Keratinocyte (primary cell): ENCODE data around the gene NHLRC3. TPM values are rescaled to one million over a fixed set of nuclear protein-coding genes. Genes with fewer than 3 reads are reported as not detected.

ENCODE experiments used
- DNase-seq: peaks from one replicate; pipeline ENCODE4 v3.0.0-alpha.2; 2011; ENCODE audit warnings: low read depth, missing footprints, low spot score
- FAIRE-seq: peaks from 2 replicates; lab custom pipeline; 2011; peaks lifted over from hg19 to GRCh38; lab: Jason Lieb, UNC
- H2AFZ ChIP-seq: 2 replicates; pipeline ENCODE4 v1.6.0; 2012; ENCODE audit warnings: low read length, control low read depth, inconsistent platforms; ENCODE audit not compliant: control insufficient read depth
- H3K27ac ChIP-seq: 2 replicates; pipeline ENCODE4 v1.5.1; 2011; ENCODE audit warnings: low read length; ENCODE audit not compliant: control insufficient read depth, insufficient read depth
- H3K27me3 ChIP-seq: 3 replicates; pipeline ENCODE4 v1.6.0; 2011; ENCODE audit warnings: low read length; ENCODE audit not compliant: control insufficient read depth, insufficient read depth; ENCODE audit errors: extremely low read depth
- H3K36me3 ChIP-seq, 2 experiments: 2 replicates in 1 of 2; 3 replicates in 1 of 2; pipeline ENCODE4 v1.5.1; 2011; ENCODE audit warnings: low read length in 2 of 2, mild to moderate bottlenecking in 1 of 2; ENCODE audit not compliant: control insufficient read depth in 2 of 2, insufficient read depth in 2 of 2; ENCODE audit errors: extremely low read depth in 1 of 2
- H3K4me1 ChIP-seq: 3 replicates; pipeline ENCODE4 v1.5.1; 2011; ENCODE audit warnings: low read length; ENCODE audit not compliant: control insufficient read depth, insufficient read depth; ENCODE audit errors: extremely low read depth
- H3K4me2 ChIP-seq: 3 replicates; pipeline ENCODE4 v1.6.0; 2011; ENCODE audit warnings: low read depth, low read length; ENCODE audit not compliant: control insufficient read depth, insufficient read depth; ENCODE audit errors: extremely low read depth
- H3K4me3 ChIP-seq, 3 experiments: fragments of 200-600 bp in 1 of 3; sonication (generic) in 1 of 3; 2 replicates in 2 of 3; 3 replicates in 1 of 3; pipeline ENCODE4 v1.5.1; 2011 to 2016; ENCODE audit warnings: low read length in 3 of 3, mild to moderate bottlenecking in 3 of 3, control low read depth in 2 of 3, inconsistent platforms in 1 of 3, low read depth in 1 of 3, mixed read lengths in 1 of 3, mixed run types in 1 of 3, moderate library complexity in 1 of 3; ENCODE audit not compliant: control insufficient read depth in 2 of 3, insufficient read depth in 2 of 3; ENCODE audit errors: extremely low read depth in 1 of 3
- H3K79me2 ChIP-seq: 2 replicates; pipeline ENCODE4 v1.6.0; 2012; ENCODE audit warnings: low read length; ENCODE audit not compliant: control insufficient read depth, insufficient read depth
- H3K9ac ChIP-seq: 3 replicates; pipeline ENCODE4 v1.6.0; 2011; ENCODE audit warnings: low read length; ENCODE audit not compliant: control insufficient read depth, insufficient read depth; ENCODE audit errors: extremely low read depth
- H3K9me1 ChIP-seq: 3 replicates; pipeline ENCODE4 v1.6.0; 2011; ENCODE audit warnings: low read length; ENCODE audit not compliant: control insufficient read depth, insufficient read depth; ENCODE audit errors: extremely low read depth
- H3K9me3 ChIP-seq: 2 replicates; pipeline ENCODE4 v1.5.1; 2012; ENCODE audit warnings: low read depth, low read length; ENCODE audit not compliant: control insufficient read depth
- H4K20me1 ChIP-seq: 3 replicates; pipeline ENCODE4 v1.6.0; 2011; ENCODE audit warnings: low read length; ENCODE audit not compliant: control insufficient read depth, insufficient read depth; ENCODE audit errors: extremely low read depth
- EZH2 ChIP-seq: IDR thresholded peaks from one replicate; pipeline ENCODE4 v1.6.1; 2012; ENCODE audit warnings: inconsistent platforms, mild to moderate bottlenecking, low read length, moderate library complexity
- dilution Hi-C: fragments of 300-500 bp; cut with MboI; formaldehyde crosslinking; loops from one replicate; pipeline ENCODE4 v1.7.0; 2020; ENCODE audit warnings: low sequenced_read_pairs; ENCODE audit not compliant: extremely low pct_ligation_motif_present
- polyA plus RNA-seq, 5 experiments: library from polyadenylated mRNA; depleted of rRNA in 3 of 5; stranded (reverse) in 3 of 5; stranded (forward) in 1 of 5; unstranded in 1 of 5; fragments of >200 nt; gene quantifications; 1 replicate in 1 of 5; 2 replicates in 3 of 5; 3 replicates in 1 of 5; pipeline versions ENCODE4 v1.2.1 to v1.2.3, GENCODE V29; 2011 to 2012; ENCODE audit warnings: missing spikeins in 2 of 5, low read depth in 1 of 5, low replicate concordance in 1 of 5
- TF ChIP-seq, protein P1 (sequence below), 3 experiments: IDR thresholded peaks in 1 of 3; conservative IDR thresholded peaks in 1 of 3; optimal IDR thresholded peaks in 1 of 3; 2 replicates in 2 of 3; 3 replicates in 1 of 3; pipeline versions ENCODE3 to v1.5.1; 2011; ENCODE audit warnings: low read length in 3 of 3, mild to moderate bottlenecking in 3 of 3, moderate library complexity in 2 of 3, control low read depth in 1 of 3, inconsistent platforms in 1 of 3; ENCODE audit not compliant: insufficient read depth in 2 of 3; ENCODE audit errors: extremely low read depth in 1 of 3

Gene NHLRC3
- polyA plus RNA-seq, 1 donor (not counting 4 experiments of a cell fraction or from before 2014, with no cell fraction given): 9.6 TPM

DNA sequence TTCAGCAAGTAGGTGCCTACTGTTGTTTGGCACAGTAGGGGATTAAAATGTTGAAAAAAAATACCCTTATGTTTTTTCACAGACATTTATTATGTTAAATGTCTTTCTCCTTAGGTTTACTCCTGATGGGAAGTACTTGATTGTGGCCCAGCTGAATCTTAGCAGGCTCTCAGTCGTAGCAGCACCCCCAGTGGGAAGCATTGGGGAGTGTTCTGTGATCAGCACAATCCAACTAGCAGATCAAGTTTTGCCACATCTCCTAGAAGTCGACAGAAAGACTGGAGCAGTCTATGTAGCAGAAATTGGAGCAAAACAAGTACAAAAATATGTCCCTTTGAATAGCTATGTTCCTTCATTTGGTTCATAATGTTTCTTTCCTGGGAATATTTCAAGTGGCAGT is 9.3 kb downstream of the NHLRC3 start:
- H3K27ac ChIP-seq: no peak overlapping the region
- no peak overlapping the region for H3K4me2 ChIP-seq
- no peaks in the 10 kb centered on the region for H3K36me3 ChIP-seq
- H2AFZ ChIP-seq: no peak overlapping the region
- TF ChIP-seq, protein P1, sequence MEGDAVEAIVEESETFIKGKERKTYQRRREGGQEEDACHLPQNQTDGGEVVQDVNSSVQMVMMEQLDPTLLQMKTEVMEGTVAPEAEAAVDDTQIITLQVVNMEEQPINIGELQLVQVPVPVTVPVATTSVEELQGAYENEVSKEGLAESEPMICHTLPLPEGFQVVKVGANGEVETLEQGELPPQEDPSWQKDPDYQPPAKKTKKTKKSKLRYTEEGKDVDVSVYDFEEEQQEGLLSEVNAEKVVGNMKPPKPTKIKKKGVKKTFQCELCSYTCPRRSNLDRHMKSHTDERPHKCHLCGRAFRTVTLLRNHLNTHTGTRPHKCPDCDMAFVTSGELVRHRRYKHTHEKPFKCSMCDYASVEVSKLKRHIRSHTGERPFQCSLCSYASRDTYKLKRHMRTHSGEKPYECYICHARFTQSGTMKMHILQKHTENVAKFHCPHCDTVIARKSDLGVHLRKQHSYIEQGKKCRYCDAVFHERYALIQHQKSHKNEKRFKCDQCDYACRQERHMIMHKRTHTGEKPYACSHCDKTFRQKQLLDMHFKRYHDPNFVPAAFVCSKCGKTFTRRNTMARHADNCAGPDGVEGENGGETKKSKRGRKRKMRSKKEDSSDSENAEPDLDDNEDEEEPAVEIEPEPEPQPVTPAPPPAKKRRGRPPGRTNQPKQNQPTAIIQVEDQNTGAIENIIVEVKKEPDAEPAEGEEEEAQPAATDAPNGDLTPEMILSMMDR (optimal IDR thresholded peaks at IDR 0.05 in 1 of 3, IDR thresholded peaks at IDR 0.05 in 1 of 3, conservative IDR thresholded peaks at IDR 0.05 in 1 of 3; ENCODE audit: extremely low read depth in 1 of 3, insufficient read depth in 2 of 3, low read length in 3 of 3): peak; percentile 44 to 45 (median 44)
- no peak for TF ChIP-seq EZH2
- H3K4me3 ChIP-seq: no peak overlapping the region
- H3K9me1 ChIP-seq: no peaks in the 10 kb centered on the region
- no peaks in the 10 kb centered on the region for H3K9me3 ChIP-seq
- DNase-seq: no peak
- H3K79me2 ChIP-seq: no peaks in the 10 kb centered on the region
- no peak overlapping the region for H3K9ac ChIP-seq
- peaks cover 7% of the 10 kb centered on the region for H3K4me1 ChIP-seq
- no peaks in the 10 kb centered on the region for H3K27me3 ChIP-seq
- dilution Hi-C loops: no loop called here
- peak; percentile 74 for FAIRE-seq
- no peaks in the 10 kb centered on the region for H4K20me1 ChIP-seq

DNA sequence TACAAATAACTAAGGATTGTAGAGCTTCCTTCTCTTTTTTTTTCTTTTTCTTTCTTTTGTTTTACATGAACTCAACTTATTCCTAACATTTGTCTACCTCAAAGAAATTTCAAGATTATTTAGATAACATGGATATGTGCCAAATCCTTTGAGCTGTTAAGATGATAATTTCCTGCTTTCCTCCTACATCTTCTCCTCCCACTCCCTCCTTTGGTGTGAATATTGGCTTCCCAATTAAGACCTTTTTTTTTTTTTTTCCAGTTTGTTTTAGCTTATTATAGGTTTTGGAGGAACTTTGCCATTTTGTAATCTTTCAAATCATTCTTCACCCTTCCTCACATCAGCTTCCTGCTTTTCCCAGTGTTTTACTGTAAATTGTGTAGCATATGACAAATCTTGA is 10.6 kb downstream of the NHLRC3 start:
- Histone ChIP-seq H2AFZ (no peak overlapping the region), H4K20me1 (no peaks in the 10 kb centered on the region), H3K4me1 (peaks cover 5% of the 10 kb centered on the region), H3K9ac (no peak overlapping the region), H3K27me3 (no peaks in the 10 kb centered on the region), H3K79me2 (no peaks in the 10 kb centered on the region), H3K4me3 (no peak overlapping the region), H3K4me2 (no peak overlapping the region), H3K9me3 (no peaks in the 10 kb centered on the region), H3K9me1 (no peaks in the 10 kb centered on the region), H3K27ac (no peak overlapping the region), H3K36me3 (no peaks in the 10 kb centered on the region)
- TF ChIP-seq EZH2: no peak
- TF ChIP-seq, protein P1 (optimal IDR thresholded peaks at IDR 0.05 in 1 of 3, IDR thresholded peaks at IDR 0.05 in 1 of 3, conservative IDR thresholded peaks at IDR 0.05 in 1 of 3; ENCODE audit: extremely low read depth in 1 of 3, insufficient read depth in 2 of 3, low read length in 3 of 3): no peak
- dilution Hi-C loops: no loop called here
- DNase-seq (no peak), FAIRE-seq (no peak)
